Ovary (tissue), 9 donors: ENCODE results near the gene TPSG1. TPM values are rescaled to one million over a fixed set of nuclear protein-coding genes. Genes with fewer than 3 reads are reported as not detected.

ENCODE experiments used
- DNase-seq, 5 donors: peaks; one replicate each; pipeline ENCODE4 v3.0.0-alpha.2; 2019 to 2020
- H3K27ac ChIP-seq, 2 donors: fragments of 200-600 bp; one replicate each; pipeline versions ENCODE4 v1.5.1 to v1.8.0; 2019 to 2022
- H3K27me3 ChIP-seq: fragments of 200-600 bp; one replicate; pipeline ENCODE4 v1.8.0; 2022
- H3K36me3 ChIP-seq: fragments of 200-600 bp; sonication (generic); one replicate; pipeline ENCODE4 v1.5.1; 2019
- H3K4me1 ChIP-seq: one replicate; pipeline ENCODE4 v1.8.1; 2013; ENCODE audit warnings: mild to moderate bottlenecking, moderate library complexity; ENCODE audit not compliant: insufficient read depth
- H3K4me3 ChIP-seq: fragments of 200-600 bp; sonication (generic); one replicate; pipeline ENCODE4 v1.5.1; 2017
- H3K9me3 ChIP-seq, 2 donors: fragments of 200-600 bp in 1 of 2; sonication (generic) in 1 of 2; one replicate each; pipeline versions ENCODE4 v1.5.1 to v1.8.1; 2013 to 2019; ENCODE audit warnings: mild to moderate bottlenecking in 1 of 2, moderate library complexity in 1 of 2
- EP300 ChIP-seq: sonication (generic); formaldehyde crosslinking; IDR thresholded peaks from one replicate; pipeline ENCODE4 v1.6.1; 2017; ENCODE audit warnings: antibody characterized with exemption
- POLR2A ChIP-seq: fragments of 450-650 bp; IDR thresholded peaks from one replicate; pipeline ENCODE4 v1.6.1; 2017; ENCODE audit warnings: antibody characterized with exemption, mild to moderate bottlenecking, moderate library complexity
- WGBS, 3 donors: extraction: QIAGEN DNeasy Blood & Tissue Kit in 1 of 3; methylation state at CpG; one replicate each; pipeline versions ENCODE4 v1.1.5 to v1.1.7; 2013 to 2017; 5-methylcytosine and 5-hydroxymethylcytosine counted together
- intact Hi-C, 4 donors: fragments of 100-400 bp; cut with DNase I; formaldehyde crosslinking; loops; one replicate each; pipeline versions ENCODE4 v1.11.0 to v1.15.1; 2022 to 2023
- polyA plus RNA-seq, 2 donors: library from polyadenylated mRNA; stranded (reverse); fragments of 200-250 nt in 1 of 2; fragments of 350-450 nt in 1 of 2; fragmentation: Illumina TruSeq in 1 of 2; extraction: RNeasy Lipid Tissue Mini Kit (QIAGEN cat#74804) in 1 of 2; gene quantifications; one replicate each; pipeline ENCODE4 v1.2.3, GENCODE V29; 2013 to 2014
- total RNA-seq, 7 donors: library from RNA; depleted of rRNA in 2 of 7; stranded (reverse); fragments of >200 nt in 2 of 7; fragmentation: NEBNext Ultra II Directional in 3 of 7; extraction: Animal tissue kit (Norgen Biotek cat#: 25700) in 3 of 7; gene quantifications; one replicate each; pipeline versions ENCODE4 v1.1.0 to v1.2.4, GENCODE V29; 2016 to 2023
- TF ChIP-seq, protein P1 (sequence below), 3 donors: fragments of 450-650 bp in 2 of 3; fragments of 200-600 bp in 1 of 3; IDR thresholded peaks; one replicate each; pipeline versions ENCODE4 v1.5.1 to v1.8.0; 2016 to 2022; ENCODE audit warnings: antibody characterized with exemption in 3 of 3, mild to moderate bottlenecking in 1 of 3
- donor health status: DM: no; HTN: no; CAD: no; lungs with moderate emphysema.
- donor health status: DM: no; HTN: no; CAD: no.
- donor health status: Bipolar disorder and iron deficiency.
- donor health status: DM: yes; HTN: yes; CAD: no.
- donor health status: DM: no; HTN: no; CAD: no.
- donor health status: DM: yes; HTN: yes; CAD: no.

TPSG1 gene
- total and polyA plus RNA-seq, 9 donors, result 0.08 to 1.3 (median 0.22) TPM; not detected in 6

DNA sequence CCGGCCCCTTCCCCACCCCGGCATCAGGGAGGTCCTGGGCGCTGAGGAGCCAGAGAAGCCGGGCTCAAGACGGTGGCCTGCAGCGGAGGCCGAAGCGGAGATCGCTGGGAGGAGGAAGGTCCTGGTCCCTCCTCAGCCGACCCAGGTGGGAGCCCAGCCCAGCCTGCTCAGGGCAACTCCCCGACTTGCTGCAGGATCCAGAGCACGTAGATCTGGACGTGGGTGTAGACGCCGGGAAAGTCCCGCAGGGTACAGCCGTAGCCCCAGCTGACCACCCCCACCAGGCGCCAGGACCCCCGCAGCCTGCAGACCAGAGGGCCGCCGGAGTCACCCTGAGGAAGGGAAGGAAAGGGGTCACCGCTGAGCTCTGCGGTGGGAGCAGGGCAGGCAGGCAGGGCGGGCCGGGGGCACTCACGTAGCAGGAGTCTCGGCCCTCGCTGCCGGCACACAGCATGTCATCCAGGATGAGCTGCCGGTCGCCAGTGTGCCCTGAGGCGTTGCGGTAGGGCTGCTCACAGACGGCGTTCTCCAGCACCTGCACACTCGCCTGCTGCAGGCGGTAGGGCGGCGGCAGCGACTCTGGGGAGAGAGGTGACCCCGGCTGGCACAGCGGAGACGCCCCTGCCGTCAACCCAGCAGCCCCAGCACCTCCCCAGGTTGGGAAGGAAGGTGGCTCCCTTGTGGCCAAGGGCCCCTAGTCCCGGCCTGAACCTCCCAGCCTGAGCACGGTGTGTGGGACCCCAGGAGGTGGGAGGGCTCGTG lies 36.2 kb upstream of the TPSG1 start:
- TF ChIP-seq EP300 (no peak), POLR2A (no peak)
- TF ChIP-seq, protein P1, sequence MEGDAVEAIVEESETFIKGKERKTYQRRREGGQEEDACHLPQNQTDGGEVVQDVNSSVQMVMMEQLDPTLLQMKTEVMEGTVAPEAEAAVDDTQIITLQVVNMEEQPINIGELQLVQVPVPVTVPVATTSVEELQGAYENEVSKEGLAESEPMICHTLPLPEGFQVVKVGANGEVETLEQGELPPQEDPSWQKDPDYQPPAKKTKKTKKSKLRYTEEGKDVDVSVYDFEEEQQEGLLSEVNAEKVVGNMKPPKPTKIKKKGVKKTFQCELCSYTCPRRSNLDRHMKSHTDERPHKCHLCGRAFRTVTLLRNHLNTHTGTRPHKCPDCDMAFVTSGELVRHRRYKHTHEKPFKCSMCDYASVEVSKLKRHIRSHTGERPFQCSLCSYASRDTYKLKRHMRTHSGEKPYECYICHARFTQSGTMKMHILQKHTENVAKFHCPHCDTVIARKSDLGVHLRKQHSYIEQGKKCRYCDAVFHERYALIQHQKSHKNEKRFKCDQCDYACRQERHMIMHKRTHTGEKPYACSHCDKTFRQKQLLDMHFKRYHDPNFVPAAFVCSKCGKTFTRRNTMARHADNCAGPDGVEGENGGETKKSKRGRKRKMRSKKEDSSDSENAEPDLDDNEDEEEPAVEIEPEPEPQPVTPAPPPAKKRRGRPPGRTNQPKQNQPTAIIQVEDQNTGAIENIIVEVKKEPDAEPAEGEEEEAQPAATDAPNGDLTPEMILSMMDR (IDR thresholded peaks at IDR 0.05), result no peak
- no peaks in the 10 kb centered on the region for H3K36me3 ChIP-seq
- H3K27ac ChIP-seq, result no peak overlapping the region
- no peak for DNase-seq
- H3K4me1 ChIP-seq, result no peaks in the 10 kb centered on the region
- no peaks in the 10 kb centered on the region for H3K27me3 ChIP-seq
- WGBS, 3 donors, result 5 to 12% (median 10%) methylated on average over 31 to 47 of the region's 47 CpGs
- H3K9me3 ChIP-seq, result no peaks in the 10 kb centered on the region
- intact Hi-C loops, result no loop called here
- no peak overlapping the region for H3K4me3 ChIP-seq

DNA sequence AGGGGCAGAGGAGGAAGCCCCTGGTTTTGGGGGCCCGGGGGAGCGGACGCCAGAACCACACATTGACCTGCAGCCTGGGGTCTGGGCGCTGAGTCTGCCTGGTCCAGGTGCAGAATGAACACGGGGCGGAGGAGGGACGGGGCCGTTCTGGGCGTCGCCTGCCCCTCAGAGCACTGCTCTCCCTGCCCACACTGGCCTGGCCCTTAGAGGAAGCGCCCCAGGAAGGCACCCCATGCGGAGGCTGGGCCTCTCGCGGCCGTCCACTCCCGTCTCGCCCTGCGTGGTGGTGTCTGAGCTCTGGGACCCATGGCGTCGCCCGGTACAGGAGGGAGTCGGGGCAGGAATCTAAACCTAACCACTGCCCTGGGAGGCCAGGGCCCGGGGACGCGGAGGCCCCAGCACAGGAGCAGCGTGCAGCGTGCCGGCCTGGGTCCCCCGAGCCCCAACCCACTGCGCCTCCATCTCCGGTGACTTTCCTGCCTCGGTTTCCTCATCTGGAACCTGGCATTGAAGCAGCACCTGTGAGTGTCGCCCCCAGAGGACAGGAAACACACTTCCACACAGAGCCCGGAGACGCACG lies 35.1 kb upstream of the TPSG1 start:
- TF ChIP-seq, protein P1 (IDR thresholded peaks at IDR 0.05), result no peak
- TF ChIP-seq EP300 (no peak), POLR2A (no peak)
- H3K9me3 ChIP-seq, result no peaks in the 10 kb centered on the region
- DNase-seq, result no peak
- 32 to 44% (median 37%) methylated on average over 36 of the region's 36 CpGs for WGBS, 3 donors
- H3K36me3 ChIP-seq, result no peaks in the 10 kb centered on the region
- no peaks in the 10 kb centered on the region for H3K4me1 ChIP-seq
- H3K4me3 ChIP-seq, result no peak overlapping the region
- intact Hi-C loops, result no loop called here
- no peak overlapping the region for H3K27ac ChIP-seq
- no peaks in the 10 kb centered on the region for H3K27me3 ChIP-seq

DNA sequence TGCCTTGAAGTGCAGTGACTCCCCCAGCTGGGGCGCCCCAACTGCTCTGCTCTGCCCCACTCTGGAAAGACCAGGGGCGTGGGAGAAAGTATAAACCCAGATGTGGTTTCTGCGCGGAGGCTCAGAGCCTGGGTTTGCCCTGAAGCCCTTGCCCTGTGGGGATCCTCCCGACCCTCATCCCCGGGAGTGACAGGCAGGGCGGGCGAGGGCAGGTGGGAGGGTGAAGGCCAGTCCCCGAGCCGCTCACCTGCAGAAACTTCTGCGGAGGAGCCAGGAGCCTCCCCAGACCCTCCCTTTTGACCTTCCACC lies 34.6 kb upstream of the TPSG1 start:
- no peaks in the 10 kb centered on the region for H3K9me3 ChIP-seq
- no peaks in the 10 kb centered on the region for H3K27me3 ChIP-seq
- no peak overlapping the region for H3K27ac ChIP-seq
- no peak overlapping the region for H3K4me3 ChIP-seq
- H3K36me3 ChIP-seq, result no peaks in the 10 kb centered on the region
- intact Hi-C loops, result no loop called here
- no peaks in the 10 kb centered on the region for H3K4me1 ChIP-seq
- DNase-seq, result no peak
- 1 to 3% (median 2%) methylated on average over 10 to 11 of the region's 11 CpGs for WGBS, 3 donors
- TF ChIP-seq POLR2A (no peak), EP300 (no peak)
- TF ChIP-seq, protein P1 (IDR thresholded peaks at IDR 0.05), result no peak

DNA sequence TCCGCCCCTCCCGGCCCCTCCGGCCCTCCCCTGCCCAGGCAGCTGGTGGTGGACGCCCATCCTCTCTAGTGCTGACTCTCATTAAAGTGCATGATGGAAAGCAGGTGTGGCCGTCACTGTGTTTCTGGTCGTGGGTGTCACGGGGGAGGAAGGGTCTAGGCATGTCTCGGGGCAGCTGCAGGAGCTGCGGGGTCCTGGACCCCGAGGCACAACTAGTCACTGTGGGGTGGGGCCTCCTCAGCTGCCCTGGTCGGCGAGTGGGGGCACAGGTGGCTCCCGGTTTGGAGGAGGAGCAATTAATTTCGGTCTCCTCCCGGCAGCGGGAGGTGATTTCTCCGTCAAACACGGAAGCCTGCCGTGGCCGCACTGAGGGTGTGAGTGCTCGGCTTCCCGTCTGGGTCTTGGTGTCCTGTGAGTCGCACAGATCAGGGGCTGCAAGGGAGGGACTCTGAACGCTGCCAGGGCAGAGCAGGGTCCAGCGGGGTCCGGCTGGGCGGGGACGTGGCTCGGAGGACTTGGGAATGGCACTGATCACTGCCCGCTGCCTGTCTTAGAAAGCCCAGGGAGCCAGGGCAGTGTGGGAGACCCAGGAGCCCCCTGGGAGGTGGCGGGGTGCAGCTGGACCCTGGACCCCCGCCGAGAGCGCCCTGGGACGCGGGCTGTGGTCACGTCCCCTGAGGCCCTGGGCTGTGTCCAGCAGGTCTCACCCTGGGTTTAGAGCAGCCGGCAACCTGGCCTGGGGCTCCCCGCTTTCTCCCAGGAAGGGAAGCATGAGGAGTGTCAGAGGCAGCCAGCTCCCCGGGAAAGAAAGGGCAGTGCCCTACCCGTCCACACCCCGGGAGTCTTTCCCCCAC lies 34.1 kb upstream of the TPSG1 start:
- H3K27me3 ChIP-seq, result no peaks in the 10 kb centered on the region

More for the DNA sequence above, 34.1 kb upstream of the TPSG1 start:
- intact Hi-C loops, result no loop called here
- H3K9me3 ChIP-seq, result no peaks in the 10 kb centered on the region
- H3K4me3 ChIP-seq, result no peak overlapping the region
- H3K27ac ChIP-seq, result no peak overlapping the region
- DNase-seq, result no peak
- no peaks in the 10 kb centered on the region for H3K4me1 ChIP-seq
- TF ChIP-seq, protein P1 (IDR thresholded peaks at IDR 0.05), result no peak
- TF ChIP-seq POLR2A (no peak), EP300 (no peak)
- H3K36me3 ChIP-seq, result no peaks in the 10 kb centered on the region
- WGBS, 3 donors, result 1 to 4% (median 3%) methylated on average over 33 to 42 of the region's 42 CpGs
